T-cell (primary cell): Measurements from ENCODE around the gene GBP1. TPM values are rescaled to one million over a fixed set of nuclear protein-coding genes. Genes with fewer than 3 reads are reported as not detected.

ENCODE experiments used
- ATAC-seq, 4 experiments: fragments of 200-7000 bp in 3 of 4; fragments of 150-1000 bp in 1 of 4; cut with Tn5 transposase; replicated peaks in 1 of 4; 1 replicate in 3 of 4; 2 replicates in 1 of 4; pipeline ENCODE4 v1.10.0; 2021; ENCODE audit warnings: moderate library complexity in 3 of 4, mild to moderate bottlenecking in 2 of 4, moderate number of reproducible peaks in 1 of 4
- CTCF ChIA-PET, 2 donors: fragments of 300-600 bp; sonication (Branson Sonifier 250); formaldehyde crosslinking; loops; one replicate each; lab custom pipeline; 2022; ENCODE audit warnings: antibody characterized with exemption in 2 of 2; lab: Charles Lee
- POLR2A ChIA-PET, 2 donors: fragments of 300-600 bp; sonication (Branson Sonifier 250); formaldehyde crosslinking; loops; one replicate each; lab custom pipeline; 2022; ENCODE audit warnings: antibody characterized with exemption in 2 of 2; lab: Charles Lee
- DNase-seq, 35 experiments: peaks; one replicate each; pipeline versions ENCODE4 v3.0.0 to v3.0.0-alpha.2; 2013 to 2023
- H3K27ac ChIP-seq: one replicate; pipeline ENCODE4 v1.5.1; 2013; ENCODE audit warnings: low read length
- H3K27me3 ChIP-seq, 2 experiments: replicated peaks in 1 of 2; 1 replicate in 1 of 2; 2 replicates in 1 of 2; pipeline versions ENCODE4 v1.6.1 to v1.7.0; 2013; ENCODE audit warnings: low read length in 1 of 2, mixed read lengths in 1 of 2; ENCODE audit not compliant: control insufficient read depth in 2 of 2, insufficient read depth in 2 of 2; ENCODE audit errors: extremely low read depth in 1 of 2
- H3K36me3 ChIP-seq, 2 donors: 1 replicate in 1 of 2; 2 replicates in 1 of 2; pipeline versions ENCODE4 v1.6.1 to v1.7.0; 2013; ENCODE audit warnings: low read length in 1 of 2; ENCODE audit not compliant: control insufficient read depth in 2 of 2, insufficient read depth in 1 of 2; ENCODE audit errors: extremely low read depth in 1 of 2
- H3K4me1 ChIP-seq, 2 experiments: 1 replicate in 1 of 2; 2 replicates in 1 of 2; pipeline versions ENCODE4 v1.6.1 to v1.7.0; 2013; ENCODE audit warnings: low read length in 2 of 2, mixed read lengths in 1 of 2; ENCODE audit not compliant: insufficient read depth in 2 of 2, control insufficient read depth in 1 of 2; ENCODE audit errors: extremely low read depth in 1 of 2
- H3K4me3 ChIP-seq, 2 donors: 1 replicate in 1 of 2; 2 replicates in 1 of 2; pipeline versions ENCODE4 v1.5.1 to v1.7.0; 2013; ENCODE audit warnings: mild to moderate bottlenecking in 2 of 2, low read length in 1 of 2, moderate library complexity in 1 of 2; ENCODE audit not compliant: control insufficient read depth in 1 of 2; ENCODE audit errors: extremely low read depth in 1 of 2
- H3K9me3 ChIP-seq: 2 replicates; pipeline ENCODE4 v1.7.0; 2013
- H3K27ac Mint-ChIP-seq, 2 donors: one replicate each; pipeline ENCODE4 v1.8.0; 2020 to 2021; ENCODE audit warnings: mild to moderate bottlenecking in 2 of 2, mixed read lengths in 2 of 2
- H3K27me3 Mint-ChIP-seq, 2 donors: one replicate each; pipeline ENCODE4 v1.8.0; 2021 to 2022; ENCODE audit warnings: mixed read lengths in 2 of 2
- H3K36me3 Mint-ChIP-seq: one replicate; pipeline ENCODE4 v1.8.0; 2021; ENCODE audit warnings: mixed read lengths
- H3K4me1 Mint-ChIP-seq, 3 donors: one replicate each; pipeline ENCODE4 v1.8.0; 2020 to 2022; ENCODE audit warnings: mixed read lengths in 3 of 3, mild to moderate bottlenecking in 1 of 3
- H3K4me3 Mint-ChIP-seq, 3 donors: one replicate each; pipeline ENCODE4 v1.8.0; 2020 to 2022; ENCODE audit warnings: mild to moderate bottlenecking in 3 of 3, mixed read lengths in 3 of 3, moderate library complexity in 3 of 3
- H3K9me3 Mint-ChIP-seq, 3 donors: one replicate each; pipeline ENCODE4 v1.8.0; 2020 to 2022; ENCODE audit warnings: mixed read lengths in 3 of 3
- WGBS: methylation state at CpG from one replicate; pipeline ENCODE4 v1.1.5; 2013; ENCODE audit warnings: missing lambda C conversion rate; ENCODE audit not compliant: insufficient coverage; 5-methylcytosine and 5-hydroxymethylcytosine counted together
- total RNA-seq, 35 experiments: library from RNA in 6 of 35; stranded (reverse) in 6 of 35; fragments of 120-200 nt in 1 of 35; gene quantifications; one replicate each; pipeline versions ENCODE4 v1.2.1 to v1.2.4 and lab custom pipeline; 2013 to 2026

Gene GBP1
- total RNA-seq, 5 donors from 2014 or later (not counting 1 experiment from before 2014, with no cell fraction given): 29.5 to 57.8 (median 53.5) TPM

GRCh38 chr1:89068291-89068690 lies 3.3 kb upstream of the GBP1 start:
- peaks cover 0 to 1% (median 0%) of the 10 kb centered on the region in 3 donors for H3K9me3 Mint-ChIP-seq
- H3K4me3 Mint-ChIP-seq: no peak overlapping the region
- no peak overlapping the region for H3K27ac ChIP-seq
- peaks cover 38 to 45% (median 39%) of the 10 kb centered on the region in 3 donors for H3K4me1 Mint-ChIP-seq
- ATAC-seq: no peak
- no peaks in the 10 kb centered on the region for H3K9me3 ChIP-seq
- H3K4me1 ChIP-seq: peaks cover 9 to 18% of the 10 kb centered on the region in 2 experiments
- H3K36me3 Mint-ChIP-seq: no peaks in the 10 kb centered on the region
- POLR2A ChIA-PET: interaction anchor here in 1 of 2 donors (0.6 kb wide), 3 partner anchors 59 to 876 kb away, joined by 3 to 6 read pairs (median 3); no protein-coding TSS in a partner anchor
- no peaks in the 10 kb centered on the region for H3K27me3 ChIP-seq
- H3K27me3 Mint-ChIP-seq: no peaks in the 10 kb centered on the region
- H3K4me3 ChIP-seq: no peak overlapping the region
- H3K36me3 ChIP-seq: no peaks in the 10 kb centered on the region
- H3K27ac Mint-ChIP-seq: peak overlapping the region in 1 of 2 donors; percentile 67
- DNase-seq: no peak
- CTCF ChIA-PET: interaction anchor here (0.6 to 1.2 kb wide), 3 partner anchors 20 to 326 kb away, joined by 3 to 4 read pairs (median 3); no protein-coding TSS in a partner anchor

DNA sequence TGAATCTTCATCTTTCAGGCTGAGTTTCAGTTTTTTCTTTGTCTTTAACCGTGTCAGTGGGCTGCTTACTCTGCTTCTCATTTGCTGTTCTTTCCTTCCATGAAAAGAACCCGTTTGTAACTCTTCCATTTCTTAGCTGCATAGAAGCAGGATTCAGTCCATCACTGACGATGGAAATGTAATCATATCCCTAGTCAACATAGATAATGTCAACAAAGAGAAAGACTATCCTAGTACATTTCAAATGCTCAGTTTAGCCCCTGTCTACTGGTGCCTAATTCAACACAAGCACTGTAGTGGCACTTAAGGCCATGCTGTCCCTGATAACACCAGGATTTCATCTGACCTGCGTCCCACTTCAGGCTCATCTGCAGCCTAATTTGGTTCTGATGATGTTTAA lies 376 bp downstream of the GBP1 start:
- peak in 1 of 35 experiments; percentile 16 for DNase-seq
- Histone ChIP-seq H3K36me3 (peaks cover 0 to 16% of the 10 kb centered on the region in 2 donors), H3K27me3 (no peaks in the 10 kb centered on the region), H3K9me3 (no peaks in the 10 kb centered on the region), H3K27ac (peak overlapping the region; percentile 93), H3K4me3 (peak overlapping the region; percentile 70 to 77), H3K4me1 (peaks cover 12 to 22% of the 10 kb centered on the region in 2 experiments)
- peaks cover 59 to 68% (median 62%) of the 10 kb centered on the region in 3 donors for H3K4me1 Mint-ChIP-seq
- H3K4me3 Mint-ChIP-seq: peak overlapping the region; percentile 94 to 98 (median 96)
- 0% methylated on average over 2 of the region's 4 CpGs for WGBS
- peak overlapping the region; percentile 97 to 99 for H3K27ac Mint-ChIP-seq
- peak; percentile 59 to 77 (median 69) for ATAC-seq
- peaks cover 30% of the 10 kb centered on the region for H3K36me3 Mint-ChIP-seq
- ChIA-PET CTCF (interaction anchor here (0.7 to 1.7 kb wide), 10 partner anchors 19 to 390 kb away, joined by 3 to 13 read pairs (median 3); partner anchors contain the start of gene GBP4 (in 1 of the 2)), POLR2A (interaction anchor here (0.6 to 1.6 kb wide), 7 partner anchors 43 to 210 kb away, joined by 3 to 11 read pairs (median 4); partner anchors contain the start of gene GBP5 (in 1 of the 2))
- H3K9me3 Mint-ChIP-seq: no peaks in the 10 kb centered on the region
- no peaks in the 10 kb centered on the region for H3K27me3 Mint-ChIP-seq

DNA sequence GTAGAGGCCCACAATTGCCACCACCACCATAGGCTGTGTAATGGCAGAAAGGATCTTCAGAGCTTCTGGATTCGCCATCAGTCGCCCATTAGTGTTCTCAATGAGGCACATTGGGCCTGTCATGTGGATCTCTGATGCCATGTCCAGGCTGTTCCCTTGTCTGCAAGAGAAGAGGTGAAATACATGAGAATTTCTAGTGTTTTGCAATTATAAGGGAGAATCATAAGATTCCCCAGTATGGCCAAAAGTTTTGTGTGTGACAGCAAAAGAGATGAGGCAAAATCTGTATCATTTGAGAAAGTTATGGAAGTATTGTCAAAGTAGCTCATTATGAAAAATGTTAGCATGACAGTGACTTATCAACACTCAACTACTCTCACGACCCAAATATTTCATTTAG lies 1.9 kb downstream of the GBP1 start:
- no peaks in the 10 kb centered on the region for H3K27me3 Mint-ChIP-seq
- ATAC-seq (no peak), DNase-seq (no peak)
- peaks cover 50 to 60% (median 56%) of the 10 kb centered on the region in 3 donors for H3K4me1 Mint-ChIP-seq
- no peaks in the 10 kb centered on the region for H3K27me3 ChIP-seq
- ChIA-PET POLR2A (interaction anchor here in 1 of 2 donors (0.6 kb wide), 2 partner anchors 63 to 244 kb away, joined by 4 read pairs; partner anchors contain the start of gene GBP2), CTCF (interaction anchor here in 1 of 2 donors (0.9 kb wide), 1 partner anchor 23 kb away, joined by 3 read pairs; no protein-coding TSS in a partner anchor)
- peak overlapping the region; percentile 93 for H3K27ac ChIP-seq
- peak overlapping the region; percentile 15 to 70 for H3K4me3 ChIP-seq
- no peaks in the 10 kb centered on the region for H3K9me3 Mint-ChIP-seq
- H3K9me3 ChIP-seq: no peaks in the 10 kb centered on the region
- peak overlapping the region; percentile 97 to 99 for H3K27ac Mint-ChIP-seq
- H3K36me3 ChIP-seq: peaks cover 7 to 31% of the 10 kb centered on the region in 2 donors
- peaks cover 42% of the 10 kb centered on the region for H3K36me3 Mint-ChIP-seq
- H3K4me3 Mint-ChIP-seq: peak overlapping the region; percentile 94 to 98 (median 96)
- peaks cover 12 to 22% of the 10 kb centered on the region in 2 experiments for H3K4me1 ChIP-seq
- WGBS: no CpG with 5 or more reads among the region's 3 CpGs

DNA sequence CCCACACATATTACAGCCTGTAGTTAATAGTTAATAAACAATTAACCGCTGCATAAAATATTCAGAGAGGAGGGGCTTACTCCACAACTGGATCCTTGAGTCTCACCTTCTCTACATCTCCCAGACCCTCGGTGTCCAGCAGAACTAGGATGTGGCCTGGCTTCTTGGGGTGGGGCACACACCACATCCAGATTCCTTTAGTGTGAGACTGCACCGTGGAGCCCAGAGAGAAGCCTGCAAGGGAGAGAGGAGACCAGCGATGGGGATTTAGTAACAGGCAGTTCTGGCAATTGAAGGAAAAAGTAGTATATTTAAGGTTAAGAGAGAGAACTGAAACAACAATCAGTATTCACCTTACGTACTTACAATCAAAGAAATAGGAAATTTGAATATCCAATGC lies 4.9 kb downstream of the GBP1 start:
- Mint-ChIP-seq H3K4me3 (peak overlapping the region in 2 of 3 donors; percentile 28 to 94), H3K27ac (peak overlapping the region in 1 of 2 donors; percentile 66), H3K4me1 (peaks cover 49 to 50% (median 49%) of the 10 kb centered on the region in 3 donors), H3K9me3 (no peaks in the 10 kb centered on the region), H3K36me3 (peaks cover 68% of the 10 kb centered on the region), H3K27me3 (no peaks in the 10 kb centered on the region)
- no peak overlapping the region for H3K4me3 ChIP-seq
- WGBS: no CpG with 5 or more reads among the region's 5 CpGs
- H3K36me3 ChIP-seq: peaks cover 7 to 61% of the 10 kb centered on the region in 2 donors
- DNase-seq (no peak), ATAC-seq (no peak)
- peaks cover 7 to 17% of the 10 kb centered on the region in 2 experiments for H3K4me1 ChIP-seq
- no peaks in the 10 kb centered on the region for H3K27me3 ChIP-seq
- H3K27ac ChIP-seq: no peak overlapping the region
- ChIA-PET CTCF (no interaction called here), POLR2A (no interaction called here)
- no peaks in the 10 kb centered on the region for H3K9me3 ChIP-seq

GRCh38 chr1:89051955-89052312 lies 13.1 kb downstream of the GBP1 start:
- H3K27ac Mint-ChIP-seq: no peak overlapping the region

GRCh38 chr1:89051300-89051954 lies 13.6 kb downstream of the GBP1 start:
- Histone ChIP-seq H3K27ac (no peak overlapping the region), H3K4me1 (no peaks in the 10 kb centered on the region), H3K27me3 (no peaks in the 10 kb centered on the region), H3K4me3 (no peak overlapping the region), H3K36me3 (peaks cover 3 to 67% of the 10 kb centered on the region in 2 donors), H3K9me3 (no peaks in the 10 kb centered on the region)
- Mint-ChIP-seq H3K9me3 (no peaks in the 10 kb centered on the region), H3K27ac (no peak overlapping the region), H3K36me3 (peaks cover 62% of the 10 kb centered on the region), H3K4me1 (peaks cover 0 to 13% (median 2%) of the 10 kb centered on the region in 3 donors), H3K4me3 (no peak overlapping the region), H3K27me3 (no peaks in the 10 kb centered on the region)
- ChIA-PET POLR2A (no interaction called here), CTCF (interaction anchor here in 1 of 2 donors (0.7 kb wide), 1 partner anchor 48 kb away, joined by 3 read pairs; no protein-coding TSS in a partner anchor)
- DNase-seq (no peak), ATAC-seq (no peak)
- 100% methylated on average over 1 of the region's 9 CpGs for WGBS

More at GRCh38 chr1:89051955-89052312, 13.1 kb downstream of the GBP1 start:
- WGBS: no CpG with 5 or more reads among the region's 1 CpG
- no peak overlapping the region for H3K4me3 ChIP-seq
- ChIA-PET CTCF (no interaction called here), POLR2A (no interaction called here)
- H3K9me3 ChIP-seq: no peaks in the 10 kb centered on the region
- Mint-ChIP-seq H3K4me3 (no peak overlapping the region), H3K4me1 (peaks cover 0 to 13% (median 2%) of the 10 kb centered on the region in 3 donors), H3K36me3 (peaks cover 67% of the 10 kb centered on the region), H3K9me3 (no peaks in the 10 kb centered on the region), H3K27me3 (no peaks in the 10 kb centered on the region)
- ATAC-seq: no peak
- DNase-seq: no peak
- H3K4me1 ChIP-seq: no peaks in the 10 kb centered on the region
- H3K36me3 ChIP-seq: peaks cover 3 to 72% of the 10 kb centered on the region in 2 donors
- no peaks in the 10 kb centered on the region for H3K27me3 ChIP-seq
- no peak overlapping the region for H3K27ac ChIP-seq
